Measurements from ENCODE around the gene ITIH2. TPM values are rescaled to one million over a fixed set of nuclear protein-coding genes. Genes with fewer than 3 reads are reported as not detected.

Gene ITIH2
- total and polyA plus RNA-seq, 9 of the 15 experiments (the other 6 are each of a cell fraction or from before 2014, with no cell fraction given) = 0.66 TPM; not detected in 8

- Histone ChIP-seq H3K4me3 (no peak overlapping the region), H3K27ac (ENCODE audit: extremely low read depth, low read depth, low read length) (no peak overlapping the region), H3K4me1 (replicated peaks in 1 of 2; ENCODE audit: control insufficient read depth in 2 of 2, insufficient read depth in 2 of 2, low read length in 2 of 2) (no peaks in the 10 kb centered on the region), H3K9me1 (ENCODE audit: control insufficient read depth, insufficient read depth, low read length) (no peaks in the 10 kb centered on the region), H3K36me3 (ENCODE audit: control insufficient read depth, insufficient read depth, low read length) (no peaks in the 10 kb centered on the region), H3K27me3 (ENCODE audit: control insufficient read depth in 2 of 2, insufficient read depth in 2 of 2, low read length in 2 of 2) (peaks cover 38 to 60% of the 10 kb centered on the region in 2 experiments), H3K4me2 (ENCODE audit: insufficient read depth, low read length) (no peak overlapping the region), H2AFZ (ENCODE audit: low read depth, low read length) (no peak overlapping the region), H3K9ac (ENCODE audit: insufficient read depth in 1 of 2, low read depth in 2 of 2, low read length in 2 of 2) (no peak overlapping the region), H4K20me1 (replicated peaks; ENCODE audit: control insufficient read depth, insufficient read depth, low read length) (no peaks in the 10 kb centered on the region), H3K79me2 (ENCODE audit: control insufficient read depth, insufficient read depth, low read length) (no peaks in the 10 kb centered on the region), H3K9me3 (replicated peaks; ENCODE audit: control insufficient read depth, insufficient read depth, low read depth, low read length) (no peaks in the 10 kb centered on the region)
- ATAC-seq (no peak), DNase-seq (ENCODE audit: extremely low read depth in 1 of 4, low spot score in 3 of 4) (no peak), FAIRE-seq (no peak)
- TF ChIP-seq SAFB2 (IDR thresholded peaks at IDR 0.05; ENCODE audit: borderline replicate concordance, low read depth, low read length, severe bottlenecking) (no peak), ZNF586 (CRISPR knock-in tag; conservative IDR thresholded peaks at IDR 0.05) (no peak), ZNF589 (CRISPR knock-in tag; IDR thresholded peaks at IDR 0.05; ENCODE audit: low read depth) (no peak), HINFP (tag; conservative IDR thresholded peaks at IDR 0.05; ENCODE audit: low read depth) (no peak), KLF10 (CRISPR knock-in tag; IDR thresholded peaks at IDR 0.05) (no peak), HLTF (IDR thresholded peaks at IDR 0.05) (no peak), KDM1A (IDR thresholded peaks at IDR 0.05) (no peak), ESRRA (IDR thresholded peaks at IDR 0.05; ENCODE audit: borderline replicate concordance, low read depth) (no peak), U2AF1 (optimal IDR thresholded peaks at IDR 0.05; ENCODE audit: low read depth, low read length) (no peak), ATF2 (CRISPR knock-in tag; IDR thresholded peaks at IDR 0.05) (no peak), USF1 (CRISPR knock-in tag; IDR thresholded peaks at IDR 0.05) (no peak)
- in situ Hi-C loops (cut with MboI) = no loop called here
- intact Hi-C loops (cut with micrococcal nuclease) = no loop called here
- 0% methylated on average over 4 of the region's 4 CpGs for WGBS (ENCODE audit: insufficient coverage, low coverage, missing lambda C conversion rate)
- ChIA-PET POLR2A (no interaction called here), CTCF (ENCODE audit: low intra/inter-chr PET ratio) (no interaction called here)
- BruUV-seq (replicated peaks) = no TSS peak
These were observed 15.6 kb downstream of the ITIH2 start for GRCh38 chr10:7718685-7719084.

Data from K562 (cell line).